HG03442 (cell line): ENCODE results near the gene TTC39A.

ENCODE experiments used
- ATAC-seq: cut with Tn5 transposase; IDR thresholded peaks from one replicate; pipeline ENCODE4 v1.9.1; 2021; ENCODE audit warnings: mild to moderate bottlenecking, moderate library complexity; ENCODE audit not compliant: unreplicated experiment

The TTC39A gene

GRCh38 chr1:51299185-51299885, 31.0 kb downstream of the TTC39A start:
- no peak for ATAC-seq

- no peak for ATAC-seq
Measured at GRCh38 chr1:51298322-51298705, 32.0 kb downstream of the TTC39A start.

- ATAC-seq = no peak
Measured at GRCh38 chr1:51297401-51298321, 32.7 kb downstream of the TTC39A start.

GRCh38 chr1:51296383-51297357, 33.7 kb downstream of the TTC39A start:
- peak; percentile 54 for ATAC-seq

- ATAC-seq = no peak
Measured at GRCh38 chr1:51295926-51296325, 34.4 kb downstream of the TTC39A start.

GRCh38 chr1:51294566-51295184, 35.7 kb downstream of the TTC39A start:
- ATAC-seq = no peak

GRCh38 chr1:51293898-51294515, 36.4 kb downstream of the TTC39A start:
- no peak for ATAC-seq

- ATAC-seq = no peak
Measured at GRCh38 chr1:51290489-51290847, 39.9 kb downstream of the TTC39A start.

GRCh38 chr1:51289676-51290488, 40.5 kb downstream of the TTC39A start:
- ATAC-seq = no peak

GRCh38 chr1:51288578-51288977, 41.8 kb downstream of the TTC39A start:
- ATAC-seq = no peak

GRCh38 chr1:51287966-51288365, 42.4 kb downstream of the TTC39A start:
- no peak for ATAC-seq

GRCh38 chr1:51285055-51285454, 45.3 kb downstream of the TTC39A start:
- ATAC-seq = peak; percentile 90

- ATAC-seq = peak; percentile 29
Measured at GRCh38 chr1:51284487-51284954, 45.8 kb downstream of the TTC39A start.

- no peak for ATAC-seq
Measured at GRCh38 chr1:51283979-51284378, 46.4 kb downstream of the TTC39A start.

- ATAC-seq = no peak
Measured at GRCh38 chr1:51282605-51283004, 47.8 kb downstream of the TTC39A start.

GRCh38 chr1:51281807-51282206, 48.6 kb downstream of the TTC39A start:
- ATAC-seq = no peak

GRCh38 chr1:51280321-51280978, 49.9 kb downstream of the TTC39A start:
- no peak for ATAC-seq

GRCh38 chr1:51276286-51276685, 54.1 kb downstream of the TTC39A start:
- ATAC-seq = no peak

GRCh38 chr1:51274676-51275075, 55.7 kb downstream of the TTC39A start:
- ATAC-seq = no peak
